ENCODE data around the gene MYCBP. TPM values are rescaled to one million over a fixed set of nuclear protein-coding genes. Genes with fewer than 3 reads are reported as not detected.

MYCBP gene
- total RNA-seq, 2 experiments from 2014 or later = 21.5 to 47.6 TPM

GRCh38 chr1:38905985-38906384 lies 32.8 kb upstream of the MYCBP start:
- POLR2A ChIA-PET = interaction anchor here (0.7 kb wide), 1 partner anchor 283 kb away, joined by 3 read pairs; no protein-coding TSS in a partner anchor
- DNase-seq (ENCODE audit: low spot score) = no peak

GRCh38 chr1:38899560-38899959 lies 26.4 kb upstream of the MYCBP start:
- no peaks in the 10 kb centered on the region for H4K20me1 ChIP-seq (ENCODE audit: insufficient read depth, low read length)
- TF ChIP-seq CTCF (conservative IDR thresholded peaks at IDR 0.05; ENCODE audit: low read length) (no peak), EZH2phosphoT487 (IDR thresholded peaks at IDR 0.05; ENCODE audit: borderline replicate concordance, low read depth, low read length) (no peak)
- CTCF ChIA-PET (ENCODE audit: unreplicated experiment) = no interaction called here
- intact Hi-C loops (cut with micrococcal nuclease; ENCODE audit: unreplicated experiment) = no loop called here
- no peaks in the 10 kb centered on the region for H3K79me2 ChIP-seq (ENCODE audit: insufficient read depth, low read depth, low read length)
- BruUV-seq (replicated peaks) = no TSS peak
- H3K4me3 ChIP-seq (ENCODE audit: low read depth, low read length, poor library complexity, severe bottlenecking) = no peak overlapping the region
- no peaks in the 10 kb centered on the region for H3K4me1 ChIP-seq (ENCODE audit: insufficient read depth, low read length, poor library complexity, severe bottlenecking)
- H3K9me3 ChIP-seq (ENCODE audit: low read length) = no peaks in the 10 kb centered on the region
- no peaks in the 10 kb centered on the region for H3K9me2 ChIP-seq (ENCODE audit: insufficient read depth, low read length)
- no peak overlapping the region for H2AFZ ChIP-seq (ENCODE audit: low read length)
- H3K4me2 ChIP-seq (ENCODE audit: low read length) = no peak overlapping the region
- DNase-seq (ENCODE audit: low spot score) = no peak
- H3K27ac ChIP-seq (ENCODE audit: low read depth, low read length, poor library complexity, severe bottlenecking) = no peak overlapping the region
- H3K36me3 ChIP-seq (ENCODE audit: insufficient read depth, low read length) = no peaks in the 10 kb centered on the region
- POLR2A ChIA-PET = no interaction called here

More at GRCh38 chr1:38905985-38906384, 32.8 kb upstream of the MYCBP start:
- BruUV-seq (replicated peaks) = no TSS peak
- Histone ChIP-seq H4K20me1 (ENCODE audit: insufficient read depth, low read length) (no peaks in the 10 kb centered on the region), H3K9me2 (ENCODE audit: insufficient read depth, low read length) (no peaks in the 10 kb centered on the region), H3K4me2 (ENCODE audit: low read length) (no peak overlapping the region), H3K36me3 (ENCODE audit: insufficient read depth, low read length) (no peaks in the 10 kb centered on the region), H3K4me1 (ENCODE audit: insufficient read depth, low read length, poor library complexity, severe bottlenecking) (no peaks in the 10 kb centered on the region), H3K4me3 (ENCODE audit: low read depth, low read length, poor library complexity, severe bottlenecking) (no peak overlapping the region), H2AFZ (ENCODE audit: low read length) (no peak overlapping the region), H3K9me3 (ENCODE audit: low read length) (no peaks in the 10 kb centered on the region), H3K79me2 (ENCODE audit: insufficient read depth, low read depth, low read length) (no peaks in the 10 kb centered on the region), H3K27ac (ENCODE audit: low read depth, low read length, poor library complexity, severe bottlenecking) (no peak overlapping the region)
- CTCF ChIA-PET (ENCODE audit: unreplicated experiment) = no interaction called here
- no peak for TF ChIP-seq EZH2phosphoT487 (IDR thresholded peaks at IDR 0.05; ENCODE audit: borderline replicate concordance, low read depth, low read length)
- TF ChIP-seq CTCF (conservative IDR thresholded peaks at IDR 0.05; ENCODE audit: low read length) = no peak
- intact Hi-C loops (cut with micrococcal nuclease; ENCODE audit: unreplicated experiment) = no loop called here

- no peaks in the 10 kb centered on the region for H3K9me3 ChIP-seq (ENCODE audit: low read length)
- no TSS peak for BruUV-seq (replicated peaks)
- POLR2A ChIA-PET = no interaction called here
- intact Hi-C loops (cut with micrococcal nuclease; ENCODE audit: unreplicated experiment) = no loop called here
- H4K20me1 ChIP-seq (ENCODE audit: insufficient read depth, low read length) = no peaks in the 10 kb centered on the region
- H3K9me2 ChIP-seq (ENCODE audit: insufficient read depth, low read length) = no peaks in the 10 kb centered on the region
- no peak for TF ChIP-seq EZH2phosphoT487 (IDR thresholded peaks at IDR 0.05; ENCODE audit: borderline replicate concordance, low read depth, low read length)
- TF ChIP-seq CTCF (conservative IDR thresholded peaks at IDR 0.05; ENCODE audit: low read length) = no peak
- no peak overlapping the region for H3K4me2 ChIP-seq (ENCODE audit: low read length)
- H2AFZ ChIP-seq (ENCODE audit: low read length) = no peak overlapping the region
- H3K27ac ChIP-seq (ENCODE audit: low read depth, low read length, poor library complexity, severe bottlenecking) = no peak overlapping the region
- H3K79me2 ChIP-seq (ENCODE audit: insufficient read depth, low read depth, low read length) = no peaks in the 10 kb centered on the region
- H3K36me3 ChIP-seq (ENCODE audit: insufficient read depth, low read length) = no peaks in the 10 kb centered on the region
- no peaks in the 10 kb centered on the region for H3K4me1 ChIP-seq (ENCODE audit: insufficient read depth, low read length, poor library complexity, severe bottlenecking)
- DNase-seq (ENCODE audit: low spot score) = no peak
- H3K4me3 ChIP-seq (ENCODE audit: low read depth, low read length, poor library complexity, severe bottlenecking) = no peak overlapping the region
- CTCF ChIA-PET (ENCODE audit: unreplicated experiment) = no interaction called here
Observed at GRCh38 chr1:38898653-38899230, 25.6 kb upstream of the MYCBP start.

Data from OCI-LY7 (cell line).